Stimulated activated CD8-positive, alpha-beta memory T cell treated with anti-CD3 and anti-CD28 coated beads, Interleukin-12 subunit alpha, Interleukin-12 subunit beta, amount 100 ng/mL, for 24 hours (primary cell): ENCODE measurements around the gene CCDC190.
"Not testable (repeated sequence)": the region's sequence is repeated elsewhere in the genome, so short reads cannot be mapped to it uniquely, and the experiment has no call there.

Experiments used
- DNase-seq: peaks from one replicate; pipeline ENCODE4 v3.0.0-alpha.2; 2020; ENCODE audit errors: extremely low read depth

CCDC190 gene

GRCh38 chr1:162861101-162861500 is at the start of gene CCDC190:
TSS of gene CCDC190 (minus strand) at chr1:162861175. CDS start at chr1:162859646, 1,529 bp downstream.
- no peak for DNase-seq

DNA sequence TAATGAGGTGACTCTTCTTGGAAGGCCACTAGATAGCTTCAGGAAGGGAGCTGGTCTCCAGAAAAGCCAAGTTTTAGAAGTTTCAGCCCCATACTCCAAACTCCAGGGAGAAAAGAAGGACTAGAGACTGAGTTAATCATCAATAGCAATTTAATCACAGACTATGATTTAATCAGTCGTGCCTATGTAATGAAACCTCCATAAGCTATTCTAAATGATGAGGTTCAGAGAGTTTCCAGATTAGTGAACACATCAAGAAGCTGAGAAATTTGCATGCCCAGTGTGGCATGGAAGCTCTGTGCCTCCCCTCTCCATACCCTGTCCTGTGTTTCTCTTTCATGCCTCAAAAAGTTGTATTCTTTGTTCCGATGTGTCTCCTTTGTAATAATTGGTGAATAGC is 49.2 kb upstream of the CCDC190 start:
- no peak for DNase-seq

GRCh38 chr1:162908780-162909179 is 47.8 kb upstream of the CCDC190 start:
- no peak for DNase-seq

DNA sequence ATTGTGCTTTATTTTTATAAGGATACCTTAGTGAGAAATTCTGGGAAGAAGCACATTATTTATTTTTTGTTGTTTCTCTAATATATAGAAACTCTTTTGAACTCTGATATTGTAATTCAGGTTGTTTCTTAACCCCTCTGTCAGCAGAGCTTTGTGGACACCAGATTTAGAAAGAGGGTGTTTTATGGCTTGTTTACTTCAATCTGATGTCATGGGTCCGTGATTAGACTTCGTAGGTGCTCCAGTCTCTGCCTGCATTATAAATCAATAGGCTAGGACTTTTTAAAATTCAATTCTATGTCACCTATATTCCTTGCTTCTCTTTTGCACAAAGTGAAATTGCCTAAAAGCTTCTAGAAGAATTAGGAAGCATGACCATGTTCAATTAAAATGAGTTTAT is 47.3 kb upstream of the CCDC190 start:
- DNase-seq: no peak

DNA sequence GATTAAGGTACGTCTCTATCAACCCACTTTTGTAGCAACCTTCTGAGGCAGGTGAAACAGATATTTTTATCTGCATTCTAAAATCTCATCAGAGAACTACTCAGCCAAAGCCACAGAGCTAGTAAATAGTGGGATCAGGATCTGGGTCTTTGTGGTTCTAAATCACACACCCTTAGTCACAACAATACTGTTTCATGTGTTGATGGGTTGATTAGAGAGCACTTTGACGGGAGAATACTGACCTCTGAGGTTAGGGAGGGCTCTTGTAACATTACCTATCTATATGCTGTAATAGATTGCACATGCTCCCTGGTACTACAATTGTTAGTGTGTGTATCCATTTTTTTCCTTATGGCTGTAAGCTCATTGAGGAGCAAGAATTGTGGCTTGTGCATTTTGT is 45.5 kb upstream of the CCDC190 start:
- no peak for DNase-seq

DNA sequence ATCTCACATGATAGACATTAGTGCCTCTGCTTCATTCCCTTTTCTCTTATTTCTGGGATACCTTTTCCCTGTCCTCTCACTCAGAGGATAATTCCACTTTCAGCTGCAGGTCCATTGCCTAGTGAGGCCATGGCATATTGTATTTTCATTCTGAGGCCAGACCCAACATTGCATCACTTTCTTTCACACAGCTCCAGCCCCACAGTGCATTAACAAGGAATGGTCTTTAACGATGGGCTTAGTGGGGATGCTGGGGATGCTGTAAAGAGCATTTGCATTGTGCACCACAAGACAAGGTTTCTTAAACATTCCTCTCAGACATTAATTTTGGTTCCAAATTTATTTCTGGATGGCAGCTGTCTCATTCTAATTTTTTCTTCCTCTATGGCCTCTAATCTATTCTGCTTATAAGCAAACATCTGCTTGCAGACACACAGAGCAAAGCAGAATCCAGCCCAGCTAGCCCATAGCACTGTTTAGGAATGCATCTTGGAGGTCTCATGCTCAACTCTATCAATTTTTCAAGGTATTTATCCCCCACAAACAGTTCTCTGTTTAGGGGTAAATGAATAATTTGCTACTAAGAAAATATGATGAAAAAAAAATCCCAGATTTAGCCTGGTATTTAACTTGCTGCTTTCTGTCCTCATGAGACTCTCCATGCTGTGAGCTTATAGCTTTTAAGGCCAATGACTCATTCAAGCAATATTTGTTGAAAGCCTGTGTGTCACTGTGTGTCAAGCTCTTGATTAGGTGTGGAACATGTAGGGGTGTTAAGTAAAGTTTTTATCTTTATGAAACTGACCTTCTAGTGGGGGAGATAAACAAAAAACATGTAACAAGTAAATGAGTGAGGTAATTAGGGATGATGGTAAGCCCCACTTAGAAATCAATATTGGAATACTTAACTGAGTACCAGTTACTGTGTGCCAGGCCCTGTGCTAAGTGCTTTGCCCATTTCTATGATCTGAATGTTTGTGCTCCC is 44.5 kb upstream of the CCDC190 start:
- no peak for DNase-seq

DNA sequence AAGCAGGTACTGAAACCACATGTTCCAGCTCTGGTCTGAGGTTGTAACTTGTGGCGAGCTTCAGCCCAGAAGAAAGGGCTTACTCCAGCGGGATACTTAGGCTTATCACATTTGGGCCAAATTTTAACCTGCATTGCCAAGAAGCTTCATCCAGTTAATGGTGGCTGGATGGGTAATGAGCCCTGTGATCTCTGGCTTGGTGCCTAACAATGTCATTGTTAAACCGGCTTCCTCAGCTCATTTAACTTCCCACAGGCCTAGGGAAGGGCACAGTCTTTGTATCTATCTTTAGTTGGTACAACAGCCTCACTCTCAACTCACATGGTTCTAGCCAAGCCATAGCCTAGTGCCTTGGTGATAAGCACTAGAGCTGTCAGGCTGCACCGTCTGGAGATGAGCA is 43.6 kb upstream of the CCDC190 start:
- DNase-seq: no peak

DNA sequence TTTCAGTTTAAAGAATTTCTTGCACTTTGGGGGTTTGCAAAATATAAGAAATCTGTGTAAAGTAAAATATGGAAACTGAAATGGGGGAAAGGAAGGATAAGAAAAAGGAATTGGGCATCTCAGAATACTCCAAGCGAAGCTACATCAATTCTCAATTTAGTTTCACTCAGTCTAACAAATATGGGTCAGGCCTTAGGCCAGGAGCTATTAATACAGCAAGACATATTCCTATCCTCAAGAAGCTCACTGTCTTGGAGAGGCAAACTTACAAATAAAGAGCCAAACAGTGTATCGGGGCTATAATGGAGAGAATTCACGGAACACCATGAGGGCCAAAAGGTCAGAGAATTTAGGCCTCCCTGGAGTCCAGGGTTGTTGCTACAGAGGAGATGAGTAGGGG is 43.0 kb upstream of the CCDC190 start:
- DNase-seq: no peak

DNA sequence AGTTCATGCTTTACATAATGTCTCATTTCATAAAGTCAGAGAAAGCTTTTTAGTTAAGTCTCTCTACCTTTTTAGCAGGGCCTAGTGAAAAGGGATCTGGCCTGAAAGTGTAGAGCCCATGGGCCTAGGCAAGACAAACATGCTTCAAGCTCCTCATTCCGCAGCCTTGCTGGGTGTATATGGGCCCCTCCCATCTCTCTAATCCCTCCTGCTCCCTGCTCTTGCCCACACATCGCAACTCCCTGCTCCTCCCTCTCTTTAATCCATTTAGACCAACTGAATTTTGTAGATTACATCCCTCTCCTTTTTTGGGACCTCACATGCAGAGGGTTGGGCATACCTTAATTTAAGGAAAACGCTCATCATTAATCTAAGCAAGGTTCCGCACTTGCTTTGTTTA is 42.3 kb upstream of the CCDC190 start:
- no peak for DNase-seq

- no peak for DNase-seq
These were observed 41.4 kb upstream of the CCDC190 start for GRCh38 chr1:162902416-162902815.

GRCh38 chr1:162901243-162901642 is 40.3 kb upstream of the CCDC190 start:
- no peak for DNase-seq

GRCh38 chr1:162899422-162900146 is 38.6 kb upstream of the CCDC190 start:
- DNase-seq: no peak

- DNase-seq: no peak
These were observed 32.6 kb upstream of the CCDC190 start for GRCh38 chr1:162893612-162893908.

- DNase-seq: no peak
These were observed 32.1 kb upstream of the CCDC190 start for GRCh38 chr1:162892906-162893611.

- no peak for DNase-seq
These were observed 29.0 kb upstream of the CCDC190 start for GRCh38 chr1:162889989-162890388.

GRCh38 chr1:162886705-162887104 is 25.7 kb upstream of the CCDC190 start:
- no peak for DNase-seq

- no peak for DNase-seq
These were observed 24.3 kb upstream of the CCDC190 start for GRCh38 chr1:162885265-162885664.

DNA sequence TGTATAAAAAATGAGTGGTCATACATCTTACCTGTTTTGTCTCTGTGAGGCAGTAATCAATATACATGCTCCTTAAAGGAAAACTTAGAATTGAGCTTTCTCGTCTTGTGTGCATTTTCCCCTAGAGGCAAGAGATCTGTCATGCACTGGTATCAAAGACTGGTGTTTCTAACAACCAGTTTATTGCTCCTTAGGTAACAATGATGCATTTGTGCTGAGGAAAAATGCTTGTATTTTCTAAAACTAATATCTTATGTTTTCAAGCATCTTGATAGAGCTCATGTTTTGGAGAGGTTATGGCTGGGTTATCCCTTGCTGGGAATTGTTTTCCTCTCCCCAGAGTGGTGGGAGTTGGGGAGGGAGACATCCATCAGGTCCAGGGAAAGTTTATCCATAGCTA is 23.9 kb upstream of the CCDC190 start:
- no peak for DNase-seq

- DNase-seq: no peak
These were observed 21.3 kb upstream of the CCDC190 start for GRCh38 chr1:162882248-162882674.

GRCh38 chr1:162881590-162881989 is 20.6 kb upstream of the CCDC190 start:
- DNase-seq: no peak

GRCh38 chr1:162880617-162881016 is 19.6 kb upstream of the CCDC190 start:
- DNase-seq: not testable (repeated sequence)

GRCh38 chr1:162878000-162878596 is 17.1 kb upstream of the CCDC190 start:
- DNase-seq: no peak
